HS-27A (cell line): ENCODE measurements around the gene PDS5A.
"Not testable (repeated sequence)": the region's sequence is repeated elsewhere in the genome, so short reads cannot be mapped to it uniquely, and the experiment has no call there.

ENCODE experiments used
- DNase-seq: peaks from one replicate; pipeline ENCODE4 v3.0.0-alpha.2; 2012; ENCODE audit warnings: low read depth, missing footprints

Gene PDS5A

GRCh38 chr4:39977489-39978377, at the start of gene PDS5A:
Gene PDS5A, minus strand, starts transcription at chr4:39977911. Its CDS starts 1,334 bp downstream, at chr4:39976577.
- DNase-seq = peak; percentile 51

GRCh38 chr4:40024049-40024448, 46.3 kb upstream of the PDS5A start:
- not testable (repeated sequence) for DNase-seq

- not testable (repeated sequence) for DNase-seq
Observed at GRCh38 chr4:40021116-40021515, 43.4 kb upstream of the PDS5A start.

- no peak for DNase-seq
Observed at GRCh38 chr4:40020221-40020620, 42.5 kb upstream of the PDS5A start.

- DNase-seq = no peak
Observed at GRCh38 chr4:40016007-40016406, 38.3 kb upstream of the PDS5A start.

GRCh38 chr4:40003986-40004385, 26.3 kb upstream of the PDS5A start:
- peak; percentile 2 for DNase-seq

GRCh38 chr4:40000711-40001110, 23.0 kb upstream of the PDS5A start:
- no peak for DNase-seq

GRCh38 chr4:39998659-39999345, 21.1 kb upstream of the PDS5A start:
- DNase-seq = no peak

- DNase-seq = no peak
Observed at GRCh38 chr4:39996811-39997210, 19.1 kb upstream of the PDS5A start.

- DNase-seq = no peak
Observed at GRCh38 chr4:39994406-39994805, 16.7 kb upstream of the PDS5A start.

- not testable (repeated sequence) for DNase-seq
Observed at GRCh38 chr4:39989381-39989780, 11.7 kb upstream of the PDS5A start.

- no peak for DNase-seq
Observed at GRCh38 chr4:39987485-39987884, 9.8 kb upstream of the PDS5A start.

GRCh38 chr4:39978904-39979303, 1.2 kb upstream of the PDS5A start:
- no peak for DNase-seq

- DNase-seq = no peak
Observed at GRCh38 chr4:39978378-39978775, 666 bp upstream of the PDS5A start.

GRCh38 chr4:39976945-39977488, 694 bp downstream of the PDS5A start:
- DNase-seq = peak; percentile 17

GRCh38 chr4:39976141-39976944, 1.4 kb downstream of the PDS5A start:
- DNase-seq = peak; percentile 61

GRCh38 chr4:39975488-39976089, 2.1 kb downstream of the PDS5A start:
- DNase-seq = no peak

- DNase-seq = not testable (repeated sequence)
Observed at GRCh38 chr4:39973052-39973451, 4.7 kb downstream of the PDS5A start.

GRCh38 chr4:39970671-39971640, 6.8 kb downstream of the PDS5A start:
- DNase-seq = peak; percentile 24

GRCh38 chr4:39963656-39964055, 14.1 kb downstream of the PDS5A start:
- no peak for DNase-seq
